HG03280 (cell line): ENCODE data around the gene TNC.
"Not testable (repeated sequence)": the region's sequence is repeated elsewhere in the genome, so short reads cannot be mapped to it uniquely, and the experiment has no call there.

Source experiments
- ATAC-seq: cut with Tn5 transposase; IDR thresholded peaks from one replicate; pipeline ENCODE4 v1.9.1; 2021; ENCODE audit warnings: mild to moderate bottlenecking, moderate library complexity; ENCODE audit not compliant: unreplicated experiment

The TNC gene

GRCh38 chr9:115135821-115136778, 18.1 kb upstream of the TNC start:
- no peak for ATAC-seq

GRCh38 chr9:115134941-115135340, 17.0 kb upstream of the TNC start:
- no peak for ATAC-seq

GRCh38 chr9:115133649-115134048, 15.7 kb upstream of the TNC start:
- no peak for ATAC-seq

GRCh38 chr9:115132648-115133047, 14.7 kb upstream of the TNC start:
- ATAC-seq, result no peak

- no peak for ATAC-seq
These were observed 12.2 kb upstream of the TNC start for GRCh38 chr9:115130176-115130575.

- ATAC-seq, result not testable (repeated sequence)
These were observed 10.8 kb upstream of the TNC start for GRCh38 chr9:115128726-115129125.

GRCh38 chr9:115127191-115127817, 9.3 kb upstream of the TNC start:
- no peak for ATAC-seq

GRCh38 chr9:115126404-115126803, 8.4 kb upstream of the TNC start:
- ATAC-seq, result no peak

GRCh38 chr9:115122937-115123336, 5.0 kb upstream of the TNC start:
- no peak for ATAC-seq

- ATAC-seq, result no peak
These were observed 3.2 kb upstream of the TNC start for GRCh38 chr9:115121181-115121580.

GRCh38 chr9:115118879-115119218, 892 bp upstream of the TNC start:
- ATAC-seq, result no peak

GRCh38 chr9:115116421-115117284, 1.3 kb downstream of the TNC start:
- no peak for ATAC-seq

- no peak for ATAC-seq
These were observed 2.0 kb downstream of the TNC start for GRCh38 chr9:115115924-115116323.

- no peak for ATAC-seq
These were observed 2.7 kb downstream of the TNC start for GRCh38 chr9:115115117-115115880.

- ATAC-seq, result no peak
These were observed 3.4 kb downstream of the TNC start for GRCh38 chr9:115114546-115114945.

- ATAC-seq, result no peak
These were observed 3.9 kb downstream of the TNC start for GRCh38 chr9:115114084-115114483.

- no peak for ATAC-seq
These were observed 6.1 kb downstream of the TNC start for GRCh38 chr9:115111874-115112273.

GRCh38 chr9:115109486-115109885, 8.5 kb downstream of the TNC start:
- no peak for ATAC-seq

GRCh38 chr9:115107701-115108100, 10.3 kb downstream of the TNC start:
- no peak for ATAC-seq

GRCh38 chr9:115106642-115107041, 11.3 kb downstream of the TNC start:
- no peak for ATAC-seq

- no peak for ATAC-seq
These were observed 12.0 kb downstream of the TNC start for GRCh38 chr9:115106001-115106400.
